Panc1 (cell line): ENCODE data around the gene TNPO3. TPM values are rescaled to one million over a fixed set of nuclear protein-coding genes. Genes with fewer than 3 reads are reported as not detected.

Source experiments
- ATAC-seq: fragments of 200-7000 bp; cut with Tn5 transposase; 2 replicates; pipeline ENCODE4 v1.9.1; 2020; ENCODE audit warnings: mild to moderate bottlenecking, moderate library complexity
- BruUV-seq: library from RNA; stranded (reverse); fragments of 400-500 nt; replicated peaks from 2 replicates; lab custom pipeline; 2021; lab: Mats Ljungman, UMichigan
- CTCF ChIA-PET: fragments of 300-600 bp; sonication (Branson Sonifier 250); formaldehyde crosslinking; loops from one replicate; lab custom pipeline; 2022; ENCODE audit warnings: antibody characterized with exemption; lab: Charles Lee
- POLR2A ChIA-PET: fragments of 300-600 bp; sonication (Branson Sonifier 250); formaldehyde crosslinking; loops from one replicate; lab custom pipeline; 2022; ENCODE audit warnings: antibody characterized with exemption; lab: Charles Lee
- DNase-seq: peaks from one replicate; pipeline ENCODE4 v3.0.0-alpha.2; 2010; ENCODE audit warnings: low read depth, low spot score
- H3K27ac ChIP-seq: 2 replicates; pipeline ENCODE4 v1.5.1; 2011; ENCODE audit warnings: mild to moderate bottlenecking, low read length, inconsistent platforms
- H3K27me3 ChIP-seq: fragments of 200-500 bp; sonication (Bioruptor generic); 2 replicates; pipeline ENCODE4 v1.6.0; 2014; ENCODE audit warnings: low read length, inconsistent platforms; ENCODE audit not compliant: control insufficient read depth, insufficient read depth
- H3K36me3 ChIP-seq: fragments of 200-500 bp; sonication (Bioruptor generic); 2 replicates; pipeline ENCODE4 v1.5.1; 2014; ENCODE audit warnings: inconsistent platforms, mild to moderate bottlenecking, low read length, moderate library complexity; ENCODE audit not compliant: control insufficient read depth, insufficient read depth
- H3K4me1 ChIP-seq: 2 replicates; pipeline ENCODE4 v1.5.1; 2011; ENCODE audit warnings: inconsistent platforms, mild to moderate bottlenecking, low read length, moderate library complexity; ENCODE audit not compliant: control insufficient read depth, insufficient read depth
- H3K4me3 ChIP-seq, 2 experiments: 2 replicates each; pipeline ENCODE4 v1.5.1; 2011 to 2012; ENCODE audit warnings: low read depth in 2 of 2, low read length in 2 of 2, mild to moderate bottlenecking in 2 of 2, inconsistent platforms in 1 of 2, moderate library complexity in 1 of 2
- H3K9me3 ChIP-seq: fragments of 200-500 bp; sonication (Bioruptor generic); 2 replicates; pipeline ENCODE4 v1.5.1; 2014; ENCODE audit warnings: low read depth, mild to moderate bottlenecking, inconsistent platforms, low read length, moderate library complexity; ENCODE audit not compliant: control insufficient read depth, insufficient read depth
- CTCF ChIP-seq: fragments of 450-650 bp; IDR thresholded peaks from 2 replicates; pipeline ENCODE4 v1.5.1; 2017; ENCODE audit warnings: mild to moderate bottlenecking
- POLR2AphosphoS5 ChIP-seq: IDR thresholded peaks from 2 replicates; pipeline ENCODE4 v1.6.1; 2012; ENCODE audit warnings: mild to moderate bottlenecking, low read depth, low read length, moderate library complexity
- REST ChIP-seq, 2 experiments: IDR thresholded peaks; 2 replicates each; pipeline ENCODE4 v1.6.1; 2011 to 2012; ENCODE audit warnings: low read depth in 2 of 2, control low read depth in 1 of 2, low read length in 1 of 2, mild to moderate bottlenecking in 1 of 2, moderate library complexity in 1 of 2; ENCODE audit not compliant: insufficient read depth in 1 of 2
- SIN3A ChIP-seq: IDR thresholded peaks from 2 replicates; pipeline ENCODE4 v1.6.1; 2012; ENCODE audit warnings: low read depth, mild to moderate bottlenecking, low read length, moderate library complexity, borderline replicate concordance; ENCODE audit not compliant: insufficient read depth
- TCF7L2 ChIP-seq: IDR thresholded peaks from 2 replicates; pipeline ENCODE4 v1.6.1; 2011; ENCODE audit warnings: mild to moderate bottlenecking, low read depth, low read length, inconsistent platforms
- in situ Hi-C: cut with HindIII; loops from 2 replicates; pipeline ENCODE4 v1.10.0; 2016; ENCODE audit warnings: low sequenced_read_pairs, low pct_unique_long_range_greater_than_20kb
- intact Hi-C: fragments of 100-400 bp; cut with micrococcal nuclease; formaldehyde crosslinking; loops from one replicate; pipeline ENCODE4 v1.10.0; 2022; ENCODE audit not compliant: unreplicated experiment
- total RNA-seq: library from RNA; stranded (reverse); gene quantifications from one replicate; pipeline ENCODE4 v1.2.1, GENCODE V29; 2021; ENCODE audit not compliant: unreplicated experiment

Gene TNPO3
- total RNA-seq, 1 experiment from 2014 or later = 71.8 TPM

GRCh38 chr7:128962899-128963298 lies 92.0 kb downstream of the TNPO3 start:
- Histone ChIP-seq H3K36me3 (peaks cover 37% of the 10 kb centered on the region), H3K4me1 (no peaks in the 10 kb centered on the region), H3K27me3 (no peaks in the 10 kb centered on the region), H3K9me3 (no peaks in the 10 kb centered on the region), H3K4me3 (no peak overlapping the region), H3K27ac (no peak overlapping the region)
- no peak for ATAC-seq
- no peak for DNase-seq
- in situ Hi-C loops = no loop called here
- BruUV-seq = no TSS peak
- intact Hi-C loops = no loop called here
- TF ChIP-seq REST (IDR thresholded peaks at IDR 0.05; ENCODE audit: insufficient read depth in 1 of 2, low read depth in 2 of 2, low read length in 1 of 2) = no peak
- no peak for TF ChIP-seq CTCF
- TF ChIP-seq POLR2AphosphoS5 = no peak
- no peak for TF ChIP-seq SIN3A
- no peak for TF ChIP-seq TCF7L2
- ChIA-PET POLR2A (no interaction called here), CTCF (no interaction called here)

GRCh38 chr7:128961030-128961659 lies 93.8 kb downstream of the TNPO3 start:
- DNase-seq (no peak), ATAC-seq (no peak)
- ChIA-PET CTCF (no interaction called here), POLR2A (interaction anchor here (0.6 kb wide), 1 partner anchor 77 kb away, joined by 3 read pairs; no protein-coding TSS in a partner anchor)
- Histone ChIP-seq H3K4me3 (no peak overlapping the region), H3K36me3 (peaks cover 37% of the 10 kb centered on the region), H3K27me3 (no peaks in the 10 kb centered on the region), H3K27ac (no peak overlapping the region), H3K9me3 (no peaks in the 10 kb centered on the region), H3K4me1 (no peaks in the 10 kb centered on the region)
- TSS peak; percentile 27 for BruUV-seq
- in situ Hi-C loops (no loop called here), intact Hi-C loops (no loop called here)
- TF ChIP-seq CTCF (no peak), TCF7L2 (no peak), SIN3A (no peak)
